VCaP (cell line): ENCODE results near the gene NAA38.
A peak's percentile ranks its signal among the peaks of the same experiment; 100 is the strongest.

Experiments
- H3K27ac ChIP-seq: fragments of 450-650 bp; 2 replicates; pipeline ENCODE4 v1.5.1; 2017
- TF ChIP-seq, protein P1 (sequence below): fragments of 450-650 bp; conservative IDR thresholded peaks from 2 replicates; pipeline ENCODE4 v1.5.1; 2017; ENCODE audit warnings: mild to moderate bottlenecking, moderate library complexity

The NAA38 gene

DNA sequence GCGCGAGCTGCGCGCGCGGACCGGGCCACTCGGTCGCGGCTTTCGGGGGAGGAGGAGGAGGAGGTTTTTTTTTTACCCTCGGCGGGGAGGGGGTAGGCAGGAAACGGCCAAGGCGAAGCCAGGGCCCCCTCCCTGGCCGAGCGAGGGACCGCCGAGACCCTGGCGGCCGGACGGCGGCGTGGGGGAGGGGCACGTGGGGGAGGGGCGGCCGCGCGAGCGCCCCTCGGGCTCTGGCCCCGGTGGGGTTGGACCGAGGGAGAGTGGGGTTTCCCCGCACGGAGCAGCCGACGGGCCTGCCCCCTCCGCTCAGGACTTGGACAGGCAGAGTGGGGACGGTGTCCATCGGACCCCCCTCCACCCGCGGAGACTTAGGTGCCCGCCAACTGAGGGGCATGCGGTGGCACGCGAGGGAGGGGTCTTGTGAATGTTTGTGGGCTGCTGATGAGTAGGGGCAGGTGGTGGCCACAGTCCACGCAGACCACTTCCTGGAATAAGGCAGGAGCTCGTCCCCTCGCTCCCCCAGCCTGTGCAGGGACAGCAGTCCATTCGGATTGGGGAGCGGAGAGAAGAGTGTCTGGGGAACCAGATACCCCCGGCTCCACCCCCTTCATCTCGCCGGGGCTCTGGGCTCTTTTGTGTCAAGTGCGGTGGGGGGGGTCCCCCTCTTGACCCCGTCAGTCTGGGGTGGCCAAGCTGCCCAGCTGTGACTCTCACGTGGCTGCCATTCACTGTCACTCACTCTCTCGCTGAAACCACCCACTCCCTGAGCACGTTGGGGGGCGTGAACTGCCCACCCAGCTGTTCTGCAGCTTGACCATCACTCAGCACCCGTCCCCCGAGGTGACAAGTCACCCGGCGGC is 28.2 kb upstream of the NAA38 start:
- TF ChIP-seq, protein P1, sequence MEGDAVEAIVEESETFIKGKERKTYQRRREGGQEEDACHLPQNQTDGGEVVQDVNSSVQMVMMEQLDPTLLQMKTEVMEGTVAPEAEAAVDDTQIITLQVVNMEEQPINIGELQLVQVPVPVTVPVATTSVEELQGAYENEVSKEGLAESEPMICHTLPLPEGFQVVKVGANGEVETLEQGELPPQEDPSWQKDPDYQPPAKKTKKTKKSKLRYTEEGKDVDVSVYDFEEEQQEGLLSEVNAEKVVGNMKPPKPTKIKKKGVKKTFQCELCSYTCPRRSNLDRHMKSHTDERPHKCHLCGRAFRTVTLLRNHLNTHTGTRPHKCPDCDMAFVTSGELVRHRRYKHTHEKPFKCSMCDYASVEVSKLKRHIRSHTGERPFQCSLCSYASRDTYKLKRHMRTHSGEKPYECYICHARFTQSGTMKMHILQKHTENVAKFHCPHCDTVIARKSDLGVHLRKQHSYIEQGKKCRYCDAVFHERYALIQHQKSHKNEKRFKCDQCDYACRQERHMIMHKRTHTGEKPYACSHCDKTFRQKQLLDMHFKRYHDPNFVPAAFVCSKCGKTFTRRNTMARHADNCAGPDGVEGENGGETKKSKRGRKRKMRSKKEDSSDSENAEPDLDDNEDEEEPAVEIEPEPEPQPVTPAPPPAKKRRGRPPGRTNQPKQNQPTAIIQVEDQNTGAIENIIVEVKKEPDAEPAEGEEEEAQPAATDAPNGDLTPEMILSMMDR = no peak
- H3K27ac ChIP-seq = peak overlapping the region; percentile 97

DNA sequence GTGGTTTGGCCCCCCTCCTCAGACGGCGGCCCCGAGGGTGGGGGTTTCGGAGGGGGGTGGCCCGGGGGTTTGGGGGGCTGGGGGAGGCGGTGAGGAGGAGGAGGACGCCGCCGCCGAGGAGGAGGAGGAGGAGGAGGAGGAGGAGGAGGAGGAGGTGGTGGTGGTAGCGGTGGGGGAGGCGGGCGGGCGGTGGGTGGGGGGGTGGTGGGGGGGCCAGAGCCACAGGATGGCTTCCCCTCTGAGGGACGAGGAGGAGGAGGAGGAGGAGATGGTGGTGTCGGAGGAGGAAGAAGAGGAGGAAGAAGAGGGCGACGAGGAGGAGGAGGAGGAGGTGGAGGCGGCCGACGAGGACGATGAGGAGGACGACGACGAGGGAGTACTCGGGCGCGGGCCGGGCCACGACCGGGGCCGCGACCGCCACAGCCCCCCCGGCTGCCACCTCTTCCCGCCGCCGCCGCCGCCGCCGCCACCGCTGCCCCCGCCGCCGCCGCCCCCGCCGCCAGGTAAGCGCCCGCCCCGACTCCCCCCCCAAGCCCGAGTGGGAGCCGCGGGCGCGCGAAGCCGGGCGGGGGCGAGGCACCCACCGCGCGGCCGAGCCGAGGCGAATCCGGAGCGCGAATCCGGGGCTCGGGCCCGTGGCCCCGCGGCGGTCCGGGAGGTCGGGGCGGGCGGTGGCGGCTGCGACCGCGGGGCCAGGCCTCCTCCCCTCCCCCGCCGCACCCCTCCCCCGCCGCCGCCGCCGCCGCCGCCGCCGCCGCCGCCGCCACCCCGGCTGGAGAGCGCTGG is 27.4 kb upstream of the NAA38 start:
- TF ChIP-seq, protein P1 = no peak
- H3K27ac ChIP-seq = peak overlapping the region; percentile 97

DNA sequence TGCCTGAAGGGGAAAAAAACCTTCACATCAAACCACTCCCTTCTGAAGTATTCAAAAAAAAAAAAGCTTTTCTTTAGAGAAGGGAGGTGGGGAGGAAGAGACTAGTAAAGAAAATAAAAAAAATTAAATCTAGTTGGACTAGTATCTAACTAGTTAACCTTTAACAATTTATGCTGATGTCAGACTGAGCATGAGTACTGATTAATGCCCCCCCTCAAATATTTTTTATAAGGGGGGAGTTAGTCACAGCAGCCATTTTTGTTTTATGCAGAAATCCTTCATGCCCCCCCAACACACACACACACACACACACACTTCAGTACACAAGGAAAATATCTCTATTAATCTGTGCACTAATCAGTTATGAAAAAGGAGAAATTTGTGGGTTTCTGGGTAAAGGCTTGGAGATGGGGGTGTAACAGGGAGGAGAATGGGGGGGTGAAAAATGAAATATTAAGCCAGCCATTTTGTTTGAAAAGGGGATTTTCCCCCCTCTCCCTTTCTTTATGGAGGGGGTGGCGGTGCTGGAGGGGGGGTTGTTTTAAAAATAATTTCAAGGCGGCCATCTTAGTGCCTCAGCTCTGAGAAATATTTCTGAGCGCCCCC is 26.5 kb upstream of the NAA38 start:
- TF ChIP-seq, protein P1 = no peak

DNA sequence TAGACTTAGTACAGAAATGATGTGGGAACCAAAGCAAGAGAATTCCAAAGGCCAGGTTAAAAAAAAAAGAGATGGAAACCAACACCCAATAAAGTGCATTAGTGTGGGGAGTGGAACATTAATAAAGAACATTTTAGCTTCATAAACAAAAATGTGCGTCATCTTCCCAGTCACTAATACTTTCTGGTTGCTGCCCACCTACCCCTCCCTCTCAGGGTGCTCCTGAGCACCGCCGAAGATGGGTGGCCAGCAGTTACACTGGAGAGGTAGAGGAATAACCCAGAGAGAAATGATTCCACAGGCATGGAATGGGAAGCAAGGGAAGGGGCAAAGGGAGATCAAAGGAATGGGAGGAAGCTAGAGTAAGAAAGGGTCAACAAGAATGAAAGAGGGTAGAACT is 25.3 kb upstream of the NAA38 start:
- TF ChIP-seq, protein P1 = no peak
- peak overlapping the region; percentile 97 for H3K27ac ChIP-seq

More for the DNA sequence above, 26.5 kb upstream of the NAA38 start:
- peak overlapping the region; percentile 97 for H3K27ac ChIP-seq

DNA sequence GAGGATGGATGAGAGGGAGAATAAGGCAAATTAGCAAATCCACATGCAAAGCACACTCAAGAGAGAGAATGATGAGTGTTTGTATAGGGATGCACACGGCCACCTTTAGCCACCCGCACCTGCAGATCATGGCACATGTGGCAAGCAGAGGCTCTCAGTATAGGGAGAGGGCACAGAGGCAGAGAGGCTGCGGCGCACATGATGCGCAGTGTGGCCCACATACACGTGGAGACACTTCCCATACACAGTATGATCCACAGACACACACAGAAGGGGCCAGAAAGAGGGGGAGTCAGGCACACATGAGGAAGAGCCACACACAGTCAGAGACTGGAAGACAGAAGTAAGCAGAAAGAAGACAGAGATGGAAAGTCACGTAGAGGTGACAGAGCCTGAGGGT is 24.7 kb upstream of the NAA38 start:
- TF ChIP-seq, protein P1 = no peak
- peak overlapping the region; percentile 97 for H3K27ac ChIP-seq

DNA sequence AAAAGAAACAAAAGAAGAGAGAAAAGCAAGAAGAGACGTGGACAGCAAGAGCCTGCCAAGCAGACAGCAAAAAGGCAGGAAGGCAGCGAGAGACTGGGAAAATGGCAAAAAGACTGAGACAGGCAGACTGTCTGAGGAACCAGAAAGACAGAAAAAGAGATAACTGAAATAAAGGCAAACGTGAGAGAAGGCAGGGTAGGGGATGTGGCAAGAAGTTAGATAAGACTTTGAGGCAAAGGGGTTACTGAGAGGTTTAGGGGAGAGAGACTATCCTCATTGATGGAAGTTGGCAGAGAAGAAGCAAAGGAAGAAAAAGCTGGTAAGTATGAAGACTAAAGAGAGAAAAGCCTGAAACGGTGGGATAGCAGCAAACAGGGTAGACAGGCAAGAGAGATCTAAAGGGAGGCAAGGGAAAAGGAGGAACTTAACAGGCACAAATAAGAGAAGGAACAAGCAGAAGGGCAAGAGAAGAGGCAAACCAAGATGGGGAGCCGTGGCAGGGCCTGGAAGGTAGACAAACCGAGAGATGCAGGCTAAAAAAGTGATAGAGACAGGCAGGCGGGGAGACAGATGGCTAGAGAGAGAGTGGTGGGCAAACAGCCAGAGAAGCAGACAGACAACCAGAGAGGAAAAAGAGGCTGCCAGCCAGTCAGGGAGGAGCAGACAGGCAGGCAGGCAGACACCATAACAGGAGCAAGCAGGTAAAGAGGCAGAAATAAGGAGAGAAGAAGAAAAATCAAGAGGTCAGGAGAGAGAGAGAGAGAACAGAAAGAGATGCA is 24.1 kb upstream of the NAA38 start:
- TF ChIP-seq, protein P1 = no peak
- peak overlapping the region; percentile 97 for H3K27ac ChIP-seq
